Activated CD4-positive, alpha-beta T cell treated with anti-CD3 and anti-CD28 coated beads, Interleukin-2, amount 50 U/mL, for 1 hour (primary cell): ENCODE results near the gene ZBTB49.

ENCODE experiments used
- DNase-seq: peaks from one replicate; pipeline ENCODE4 v3.0.0-alpha.2; 2020

Gene ZBTB49

GRCh38 chr4:4361883-4362282 is 71.8 kb downstream of the ZBTB49 start:
- no peak for DNase-seq

DNA sequence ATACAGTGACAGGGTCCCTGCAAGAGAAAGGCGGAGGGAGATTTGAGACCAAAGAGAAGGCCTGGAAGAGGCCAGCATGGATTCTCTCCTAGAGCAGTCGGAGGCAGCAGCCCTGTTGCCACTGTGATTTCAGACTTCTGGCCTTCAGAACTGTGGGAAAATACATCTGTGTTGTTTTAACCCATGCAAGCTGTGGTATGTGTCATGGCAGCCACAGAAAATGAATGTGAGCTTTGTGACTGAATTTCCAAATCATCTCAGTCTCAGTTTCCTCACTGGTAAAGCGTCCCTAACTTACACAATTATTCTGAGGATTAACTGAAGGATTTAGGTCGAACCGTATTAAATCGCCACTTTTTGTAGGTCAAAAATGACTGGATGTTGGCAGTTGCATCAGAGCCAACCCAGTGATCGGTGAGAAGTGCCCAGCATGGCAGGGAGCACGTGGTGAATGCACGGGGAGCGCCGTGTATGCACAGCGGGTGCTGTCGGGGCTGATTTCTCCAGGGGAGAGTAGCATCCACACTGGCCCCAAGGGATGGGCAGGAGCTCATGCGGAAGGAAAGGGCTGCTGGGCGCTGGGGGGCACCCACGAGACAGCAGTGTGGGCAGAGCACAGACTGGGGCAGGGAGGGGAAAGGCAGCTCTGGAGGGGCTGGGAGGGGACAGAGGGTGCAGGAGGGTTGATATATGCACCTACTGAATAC is 73.1 kb downstream of the ZBTB49 start:
- DNase-seq = no peak

- DNase-seq = no peak
Observed at GRCh38 chr4:4364061-4364460, 74.0 kb downstream of the ZBTB49 start.

DNA sequence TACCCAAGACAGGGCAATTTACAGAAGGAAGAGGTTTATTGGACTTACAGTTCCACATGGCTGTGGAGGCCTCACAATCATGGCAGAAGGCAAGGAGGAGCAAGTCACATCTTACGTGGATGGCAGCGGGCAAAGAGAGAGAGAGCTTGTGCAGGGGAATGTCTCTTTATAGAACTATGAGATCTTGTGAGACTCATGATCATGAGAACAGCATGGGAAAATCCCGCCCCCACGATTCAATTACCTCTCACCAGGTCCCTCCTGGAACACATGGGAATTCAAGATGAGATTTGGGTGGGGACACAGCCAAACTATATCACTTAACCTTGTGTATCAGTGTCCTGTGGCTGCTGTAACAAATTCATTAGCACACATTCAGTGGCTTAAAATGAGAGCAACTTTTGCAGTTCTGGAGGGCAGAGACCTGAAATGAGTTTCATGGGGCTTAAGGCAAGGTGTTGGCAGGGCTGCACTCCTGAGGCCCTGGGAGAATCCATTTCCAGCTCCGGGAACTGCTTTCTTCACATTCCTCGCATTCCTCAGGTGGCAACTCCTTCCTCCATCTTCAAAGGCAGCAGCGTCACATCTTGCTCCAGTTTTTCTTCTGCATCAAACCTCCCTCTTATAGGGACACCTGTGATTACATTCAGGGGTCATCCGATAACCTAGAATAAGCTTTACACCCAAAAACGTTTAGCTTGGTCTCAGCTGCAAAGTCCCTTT is 74.6 kb downstream of the ZBTB49 start:
- DNase-seq = no peak

GRCh38 chr4:4368809-4369580 is 78.9 kb downstream of the ZBTB49 start:
- no peak for DNase-seq
